ENCODE results near the gene MEI4. TPM values are rescaled to one million over a fixed set of nuclear protein-coding genes. Genes with fewer than 3 reads are reported as not detected.
A peak's percentile ranks its signal among the peaks of the same experiment; 100 is the strongest.

MEI4 gene
- total and polyA plus RNA-seq, 2 of the 13 experiments (the other 11 are each of a cell fraction or from before 2014, with no cell fraction given) = not detected

DNA sequence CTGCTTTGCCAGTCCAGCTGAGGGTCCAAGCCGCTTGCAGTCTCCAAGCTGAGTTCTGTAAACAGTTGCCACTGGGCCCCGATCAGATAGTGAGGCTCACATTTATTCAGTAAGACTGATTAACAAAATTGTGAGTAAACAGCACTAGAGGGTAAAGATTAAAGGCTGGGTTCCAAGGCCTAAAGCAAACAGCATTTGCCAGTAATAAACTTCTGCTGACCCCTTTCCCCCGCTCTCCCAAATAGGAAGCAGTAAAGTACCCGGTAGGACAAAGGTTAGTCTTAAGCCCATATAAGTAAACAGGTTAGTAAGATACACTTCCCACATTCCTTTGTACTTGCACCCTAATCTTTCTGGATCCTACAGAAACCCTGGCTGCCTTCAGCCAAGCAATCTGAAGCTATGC is 181.8 kb downstream of the MEI4 start (continued):
- TF ChIP-seq, protein P1, sequence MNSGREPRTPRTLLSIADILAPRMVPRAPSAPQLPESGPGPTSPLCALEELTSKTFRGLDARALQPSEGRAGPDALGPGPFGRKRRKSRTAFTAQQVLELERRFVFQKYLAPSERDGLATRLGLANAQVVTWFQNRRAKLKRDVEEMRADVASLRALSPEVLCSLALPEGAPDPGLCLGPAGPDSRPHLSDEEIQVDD (CRISPR knock-in tag; IDR thresholded peaks at IDR 0.05; ENCODE audit: borderline replicate concordance) = no peak
- TF ChIP-seq GTF3A (CRISPR knock-in tag; conservative IDR thresholded peaks at IDR 0.05) = no peak
- TF ChIP-seq HDAC1 (CRISPR knock-in tag; IDR thresholded peaks at IDR 0.05) = peak; percentile 78
- TF ChIP-seq CREM (IDR thresholded peaks at IDR 0.05) = peak; percentile 90
- no peak for TF ChIP-seq CREM (CRISPR knock-in tag; IDR thresholded peaks at IDR 0.05)
- 0 out of 2 replicates have a peak, but pooled peaks have one; percentile 42 for TF ChIP-seq ZNF12 (CRISPR knock-in tag; IDR thresholded peaks at IDR 0.05)
- peak; percentile 36; the same call in 1 of the 2 replicates for TF ChIP-seq ZNF644 (CRISPR knock-in tag; IDR thresholded peaks at IDR 0.05; ENCODE audit: low read depth)
- TF ChIP-seq NR2F6 (IDR thresholded peaks at IDR 0.05) = peak; percentile 91
- peak; percentile 82 for TF ChIP-seq NR2F6 (CRISPR knock-in tag; IDR thresholded peaks at IDR 0.05)
- peak; percentile 62; the same call in 1 of the 2 replicates for TF ChIP-seq TBX3 (IDR thresholded peaks at IDR 0.05; ENCODE audit: borderline replicate concordance)
- TF ChIP-seq ZNF614 (CRISPR knock-in tag; IDR thresholded peaks at IDR 0.05; ENCODE audit: borderline replicate concordance) = peak; percentile 90
- no peak for TF ChIP-seq ZNF543 (CRISPR knock-in tag; IDR thresholded peaks at IDR 0.05)
- TF ChIP-seq NR2C2 (CRISPR knock-in tag; IDR thresholded peaks at IDR 0.05; ENCODE audit: borderline replicate concordance) = peak; percentile 54; the same call in 1 of the 2 replicates
- peak; percentile 98 for TF ChIP-seq NCOA2 (CRISPR knock-in tag; IDR thresholded peaks at IDR 0.05)
- peak; percentile 26; the same call in 1 of the 2 replicates for TF ChIP-seq TGIF2 (CRISPR knock-in tag; IDR thresholded peaks at IDR 0.05)
- TF ChIP-seq, protein P2, sequence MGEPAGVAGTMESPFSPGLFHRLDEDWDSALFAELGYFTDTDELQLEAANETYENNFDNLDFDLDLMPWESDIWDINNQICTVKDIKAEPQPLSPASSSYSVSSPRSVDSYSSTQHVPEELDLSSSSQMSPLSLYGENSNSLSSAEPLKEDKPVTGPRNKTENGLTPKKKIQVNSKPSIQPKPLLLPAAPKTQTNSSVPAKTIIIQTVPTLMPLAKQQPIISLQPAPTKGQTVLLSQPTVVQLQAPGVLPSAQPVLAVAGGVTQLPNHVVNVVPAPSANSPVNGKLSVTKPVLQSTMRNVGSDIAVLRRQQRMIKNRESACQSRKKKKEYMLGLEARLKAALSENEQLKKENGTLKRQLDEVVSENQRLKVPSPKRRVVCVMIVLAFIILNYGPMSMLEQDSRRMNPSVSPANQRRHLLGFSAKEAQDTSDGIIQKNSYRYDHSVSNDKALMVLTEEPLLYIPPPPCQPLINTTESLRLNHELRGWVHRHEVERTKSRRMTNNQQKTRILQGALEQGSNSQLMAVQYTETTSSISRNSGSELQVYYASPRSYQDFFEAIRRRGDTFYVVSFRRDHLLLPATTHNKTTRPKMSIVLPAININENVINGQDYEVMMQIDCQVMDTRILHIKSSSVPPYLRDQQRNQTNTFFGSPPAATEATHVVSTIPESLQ (CRISPR knock-in tag; conservative IDR thresholded peaks at IDR 0.05) = no peak
- peak; percentile 97 for TF ChIP-seq HNF4A (CRISPR knock-in tag; IDR thresholded peaks at IDR 0.05)
- peak; percentile 99 for TF ChIP-seq SALL1 (CRISPR knock-in tag; IDR thresholded peaks at IDR 0.05)
- TF ChIP-seq KAT7 (CRISPR knock-in tag; IDR thresholded peaks at IDR 0.05; ENCODE audit: borderline replicate concordance) = 0 out of 2 replicates have a peak, but pooled peaks have one; percentile 25
- TF ChIP-seq YY1 (IDR thresholded peaks at IDR 0.05; ENCODE audit: insufficient read depth, insufficient replicate concordance, low read depth, low read length) = no peak
- TF ChIP-seq CCDC6 (CRISPR knock-in tag; IDR thresholded peaks at IDR 0.05) = no peak
- TF ChIP-seq FOXA1 (IDR thresholded peaks at IDR 0.05) = peak; percentile 85
- peak; percentile 92 for TF ChIP-seq FOXA1 (CRISPR knock-in tag; IDR thresholded peaks at IDR 0.05)
- peak; percentile 84 for TF ChIP-seq TEAD3 (CRISPR knock-in tag; optimal IDR thresholded peaks at IDR 0.05; ENCODE audit: borderline replicate concordance)
- TF ChIP-seq RARG (CRISPR knock-in tag; IDR thresholded peaks at IDR 0.05; ENCODE audit: low read depth) = no peak
- TF ChIP-seq, protein P3, sequence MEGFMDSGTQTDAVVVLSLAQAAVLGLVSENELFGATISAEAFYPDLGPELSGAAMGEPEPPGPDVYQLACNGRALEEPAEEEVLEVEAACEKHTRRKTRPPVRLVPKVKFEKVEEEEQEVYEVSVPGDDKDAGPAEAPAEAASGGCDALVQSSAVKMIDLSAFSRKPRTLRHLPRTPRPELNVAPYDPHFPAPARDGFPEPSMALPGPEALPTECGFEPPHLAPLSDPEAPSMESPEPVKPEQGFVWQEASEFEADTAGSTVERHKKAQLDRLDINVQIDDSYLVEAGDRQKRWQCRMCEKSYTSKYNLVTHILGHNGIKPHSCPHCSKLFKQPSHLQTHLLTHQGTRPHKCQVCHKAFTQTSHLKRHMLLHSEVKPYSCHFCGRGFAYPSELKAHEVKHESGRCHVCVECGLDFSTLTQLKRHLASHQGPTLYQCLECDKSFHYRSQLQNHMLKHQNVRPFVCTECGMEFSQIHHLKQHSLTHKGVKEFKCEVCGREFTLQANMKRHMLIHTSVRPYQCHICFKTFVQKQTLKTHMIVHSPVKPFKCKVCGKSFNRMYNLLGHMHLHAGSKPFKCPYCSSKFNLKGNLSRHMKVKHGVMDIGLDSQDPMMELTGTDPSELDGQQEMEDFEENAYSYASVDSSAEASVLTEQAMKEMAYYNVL (CRISPR knock-in tag; IDR thresholded peaks at IDR 0.05; ENCODE audit: borderline replicate concordance) = peak; percentile 83; the same call in 1 of the 2 replicates
- TF ChIP-seq, protein P4, sequence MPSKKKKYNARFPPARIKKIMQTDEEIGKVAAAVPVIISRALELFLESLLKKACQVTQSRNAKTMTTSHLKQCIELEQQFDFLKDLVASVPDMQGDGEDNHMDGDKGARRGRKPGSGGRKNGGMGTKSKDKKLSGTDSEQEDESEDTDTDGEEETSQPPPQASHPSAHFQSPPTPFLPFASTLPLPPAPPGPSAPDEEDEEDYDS (CRISPR knock-in tag; IDR thresholded peaks at IDR 0.05) = peak; percentile 26; the same call in 1 of the 2 replicates
- no peak for TF ChIP-seq TBP (CRISPR knock-in tag; IDR thresholded peaks at IDR 0.05)
- TF ChIP-seq ELF1 (CRISPR knock-in tag; IDR thresholded peaks at IDR 0.05) = peak; percentile 47; the same call in 1 of the 2 replicates
- 0 out of 2 replicates have a peak, but pooled peaks have one; percentile 26 for TF ChIP-seq ELF4 (CRISPR knock-in tag; IDR thresholded peaks at IDR 0.05; ENCODE audit: borderline replicate concordance)

Measured in HepG2 (cell line).